GM18951 (cell line): ENCODE results near the gene CLCN1.

Source experiments
- POLR2A ChIP-seq: IDR thresholded peaks from 4 replicates; pipeline ENCODE4 v1.6.1; 2011; ENCODE audit warnings: mild to moderate bottlenecking; ENCODE audit not compliant: insufficient read length, insufficient read depth; ENCODE audit errors: extremely low read depth
- in situ Hi-C: fragments of 300-500 bp; cut with MboI; formaldehyde crosslinking; loops from one replicate; pipeline ENCODE4 v1.12.0; 2022; ENCODE audit warnings: low sequenced_read_pairs, mixed read lengths, inconsistent platforms; ENCODE audit not compliant: unreplicated experiment

CLCN1 gene

GRCh38 chr7:143356414-143357050 is 40.6 kb downstream of the CLCN1 start:
- in situ Hi-C loops = no loop called here

GRCh38 chr7:143358626-143359025 is 42.7 kb downstream of the CLCN1 start:
- no peak for TF ChIP-seq POLR2A
- in situ Hi-C loops = no loop called here

More at GRCh38 chr7:143356414-143357050, 40.6 kb downstream of the CLCN1 start:
- TF ChIP-seq POLR2A = no peak

GRCh38 chr7:143359771-143360353 is 44.0 kb downstream of the CLCN1 start:
- in situ Hi-C loops = no loop called here
- no peak for TF ChIP-seq POLR2A

- no peak for TF ChIP-seq POLR2A
- in situ Hi-C loops = no loop called here
These were observed 45.1 kb downstream of the CLCN1 start for GRCh38 chr7:143360788-143361551.

GRCh38 chr7:143361552-143362130 is 45.7 kb downstream of the CLCN1 start:
- TF ChIP-seq POLR2A = no peak
- in situ Hi-C loops = no loop called here

- no peak for TF ChIP-seq POLR2A
- in situ Hi-C loops = no loop called here
These were observed 46.5 kb downstream of the CLCN1 start, which contains the start of gene FAM131B for GRCh38 chr7:143362131-143363015. TSS of gene FAM131B (minus strand) at chr7:143362713. CDS start at chr7:143362603, 110 bp downstream.

- TF ChIP-seq POLR2A = no peak
- in situ Hi-C loops = no loop called here
These were observed 47.4 kb downstream of the CLCN1 start for GRCh38 chr7:143363016-143363937.

- no peak for TF ChIP-seq POLR2A
These were observed 52.1 kb downstream of the CLCN1 start for GRCh38 chr7:143367972-143368371.

GRCh38 chr7:143368387-143368786 is 52.5 kb downstream of the CLCN1 start:
- no peak for TF ChIP-seq POLR2A
- in situ Hi-C loops = no loop called here

More at GRCh38 chr7:143367972-143368371, 52.1 kb downstream of the CLCN1 start:
- in situ Hi-C loops = no loop called here

- in situ Hi-C loops = no loop called here
- no peak for TF ChIP-seq POLR2A
These were observed 54.1 kb downstream of the CLCN1 start for GRCh38 chr7:143369678-143370651.
